HG03439 (cell line): ENCODE measurements around the gene ZNF800.
"Not testable (repeated sequence)": the region's sequence is repeated elsewhere in the genome, so short reads cannot be mapped to it uniquely, and the experiment has no call there.

Experiments used
- ATAC-seq: cut with Tn5 transposase; IDR thresholded peaks from one replicate; pipeline ENCODE4 v1.9.1; 2021; ENCODE audit warnings: mild to moderate bottlenecking, moderate library complexity; ENCODE audit not compliant: unreplicated experiment

The ZNF800 gene

DNA sequence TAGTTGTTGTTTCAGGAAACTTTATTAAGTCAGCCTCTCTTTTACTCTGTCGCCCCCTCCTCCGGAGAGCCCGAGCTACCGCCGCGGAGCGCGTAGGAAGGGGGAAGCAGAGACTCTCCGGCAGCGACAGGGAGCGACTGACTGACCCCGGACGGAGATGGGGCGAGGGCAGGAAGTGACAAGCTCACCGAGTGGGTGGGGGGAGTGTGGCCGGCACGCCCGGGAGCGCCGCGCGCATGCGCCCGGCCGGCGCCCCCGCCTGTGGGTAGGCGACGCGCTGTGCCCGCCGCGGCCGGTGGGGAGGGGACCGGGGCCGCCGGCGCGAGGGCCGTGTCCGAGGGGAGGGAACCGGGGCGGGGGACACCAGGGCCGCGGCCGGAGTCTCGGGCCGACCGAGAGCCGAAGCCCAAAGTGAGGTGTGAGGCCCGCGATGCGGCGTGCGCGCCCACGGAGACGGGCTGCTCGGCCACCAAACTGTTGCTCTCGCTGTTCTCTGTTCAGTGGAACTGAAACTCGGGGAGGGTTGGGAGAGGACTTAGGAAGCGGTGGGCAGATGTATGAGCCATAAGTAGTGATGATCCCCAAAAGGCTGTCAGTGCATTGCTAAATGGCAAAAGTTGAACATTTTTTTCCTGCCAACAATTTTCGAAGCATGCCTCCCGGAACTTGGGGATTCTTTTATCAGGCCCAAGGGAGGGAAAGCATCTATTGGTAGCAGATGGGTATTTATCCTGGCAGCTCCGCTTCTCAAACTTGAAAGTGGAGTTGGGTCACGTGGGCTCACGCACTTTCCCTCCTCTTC is at the start of gene ZNF800:
TSS of gene ZNF800 (minus strand) at position 143 of the 802 bp plus-strand sequence. CDS start 1,151 bp downstream, outside the sequence.
- peak; percentile 80 for ATAC-seq

DNA sequence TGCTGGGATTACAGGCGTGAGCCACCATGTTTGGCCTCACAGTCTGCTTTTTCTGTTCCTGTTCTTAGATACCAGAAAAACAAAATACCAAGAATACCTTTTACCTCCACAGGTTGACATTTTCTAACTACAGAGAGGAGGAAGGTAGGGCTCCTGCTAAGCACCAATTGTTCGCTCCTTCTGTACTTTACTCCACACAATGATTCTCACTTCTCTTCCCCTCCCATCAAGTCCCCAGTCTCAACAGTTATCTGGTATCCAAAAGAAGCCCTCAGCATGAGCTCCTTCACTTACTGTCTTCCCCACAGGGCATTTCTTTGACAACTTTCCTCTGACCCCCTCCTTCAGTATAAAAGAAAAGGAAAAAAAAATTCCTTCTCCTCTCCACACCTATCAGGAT is 47.7 kb upstream of the ZNF800 start:
- ATAC-seq: no peak

DNA sequence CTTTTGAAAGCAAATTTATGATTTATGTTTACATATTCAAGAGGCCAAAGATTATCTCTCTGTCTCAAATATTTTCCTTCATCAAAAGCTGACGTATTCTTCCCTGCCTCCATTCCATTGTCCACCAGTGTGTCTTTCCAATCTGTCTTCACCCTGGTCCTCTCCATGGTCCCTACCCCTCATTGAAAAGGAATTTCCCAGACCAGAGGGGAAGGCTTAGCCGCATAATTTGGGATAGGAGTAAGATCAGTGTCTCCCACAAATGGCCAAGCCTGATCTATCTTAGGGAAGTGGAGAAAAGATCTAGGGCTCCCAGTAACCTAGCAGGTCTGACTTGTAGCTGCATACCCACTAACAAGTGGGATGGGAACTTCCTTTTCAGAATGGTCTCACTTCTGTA is 46.3 kb upstream of the ZNF800 start:
- no peak for ATAC-seq

DNA sequence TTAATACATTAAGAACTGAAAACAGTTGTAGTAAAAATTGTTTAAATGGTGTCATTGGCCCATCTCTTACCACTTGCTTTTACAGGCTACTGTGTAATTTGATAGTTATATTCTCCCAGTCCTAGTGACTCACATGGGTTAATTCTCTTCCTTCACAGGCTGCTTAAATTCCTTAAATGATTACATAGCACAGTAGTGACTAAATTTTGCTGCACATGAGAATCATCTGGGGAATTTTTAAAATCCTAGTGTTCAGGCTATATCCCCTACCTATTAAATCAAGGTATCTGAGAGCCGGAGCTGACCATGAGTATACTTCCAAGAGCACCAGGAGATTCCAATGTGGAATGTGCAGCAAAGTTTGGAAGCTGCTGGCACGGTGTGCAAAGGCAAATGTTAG is 45.3 kb upstream of the ZNF800 start:
- ATAC-seq: no peak

DNA sequence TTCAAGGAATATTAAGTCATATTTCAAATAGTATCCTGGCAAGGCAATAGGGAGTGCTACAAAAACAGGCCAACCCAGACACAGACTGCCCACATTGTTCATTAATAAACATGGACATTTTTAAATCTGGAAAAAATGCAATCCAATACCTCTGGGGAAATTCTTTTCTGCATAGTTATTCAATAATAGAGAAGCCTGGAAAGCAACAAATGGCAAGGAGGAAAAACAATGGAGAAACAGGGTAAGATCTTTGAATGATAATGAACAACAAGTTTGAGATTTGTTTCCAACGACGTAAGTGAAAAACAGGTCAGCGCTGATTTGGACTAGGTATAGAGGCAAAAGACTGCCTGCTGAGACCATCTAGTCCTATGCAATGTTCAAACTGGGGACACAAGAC is 44.7 kb upstream of the ZNF800 start:
- no peak for ATAC-seq

- ATAC-seq: not testable (repeated sequence)
These were observed 36.8 kb upstream of the ZNF800 start for GRCh38 chr7:127429281-127429680.

DNA sequence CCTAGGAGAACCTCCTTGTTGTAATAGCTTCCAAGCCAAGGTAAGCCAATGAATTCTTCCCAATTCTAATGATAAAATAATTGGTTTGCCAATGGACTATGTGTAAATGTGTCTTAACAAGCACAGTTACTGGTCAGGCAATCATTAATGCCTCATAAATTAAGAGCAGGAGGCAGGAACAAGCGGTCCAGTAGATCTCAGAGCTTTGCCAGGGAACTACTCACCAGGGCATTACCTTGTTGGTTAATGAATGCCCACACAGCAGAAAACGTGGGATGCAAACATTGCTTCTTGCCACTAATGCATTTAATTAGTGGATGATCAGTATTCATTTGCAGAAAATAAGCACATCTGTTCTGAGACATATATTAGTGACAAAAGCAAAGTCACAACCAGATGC is 26.7 kb upstream of the ZNF800 start:
- ATAC-seq: no peak

DNA sequence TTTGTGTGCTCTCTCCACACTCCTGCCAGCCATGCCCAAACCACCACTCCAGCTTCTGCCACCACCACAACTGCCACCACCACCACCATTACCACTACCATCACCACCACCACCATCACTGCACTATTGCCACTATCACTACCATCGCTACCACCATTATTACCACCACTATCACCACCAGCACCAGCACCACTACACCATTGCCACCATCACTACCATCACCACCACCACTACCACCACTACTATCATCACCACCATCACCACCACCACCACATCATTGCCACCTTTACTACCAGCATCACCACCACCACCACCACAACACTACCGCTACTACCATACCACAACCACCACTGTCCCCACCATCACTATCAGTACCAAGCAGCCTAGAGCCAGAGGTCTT is 26.0 kb upstream of the ZNF800 start:
- ATAC-seq: no peak

GRCh38 chr7:127417346-127417745 is 24.8 kb upstream of the ZNF800 start:
- ATAC-seq: peak; percentile 85

DNA sequence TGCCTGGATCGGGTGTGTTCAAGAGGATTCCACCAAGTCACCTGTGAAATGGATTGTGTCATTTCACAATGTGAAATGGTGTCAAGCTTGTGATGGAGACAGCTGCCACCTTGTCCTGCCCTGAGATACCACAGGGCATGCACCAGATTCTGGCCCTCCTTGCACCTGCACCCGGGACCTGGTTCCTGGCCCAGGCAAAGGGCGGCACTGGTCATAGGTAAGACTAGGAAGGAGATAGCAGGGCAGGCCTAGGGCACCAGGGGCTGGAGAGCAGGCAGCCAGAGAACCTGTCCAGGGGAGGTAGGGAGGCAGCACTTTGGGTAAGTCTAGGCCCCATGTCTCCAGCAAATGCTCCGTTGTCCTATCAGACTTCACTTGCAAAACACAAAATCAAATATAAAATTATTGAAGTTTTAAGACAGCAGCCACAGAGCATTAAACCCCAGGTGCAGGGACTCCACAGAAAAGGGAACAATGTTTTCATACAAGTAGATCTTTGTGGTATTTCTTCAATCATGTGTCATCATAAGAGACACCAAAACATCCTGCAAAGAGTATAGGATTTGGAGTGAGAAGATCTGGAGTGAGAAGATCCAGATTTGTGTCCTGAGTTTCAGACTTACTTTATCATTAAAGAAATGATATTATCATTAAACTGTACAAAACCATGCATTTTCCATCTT is 22.7 kb upstream of the ZNF800 start:
- ATAC-seq: no peak

GRCh38 chr7:127413962-127414361 is 21.5 kb upstream of the ZNF800 start:
- peak; percentile 66 for ATAC-seq

GRCh38 chr7:127413326-127413725 is 20.8 kb upstream of the ZNF800 start:
- no peak for ATAC-seq

GRCh38 chr7:127411176-127411575 is 18.7 kb upstream of the ZNF800 start:
- ATAC-seq: no peak

DNA sequence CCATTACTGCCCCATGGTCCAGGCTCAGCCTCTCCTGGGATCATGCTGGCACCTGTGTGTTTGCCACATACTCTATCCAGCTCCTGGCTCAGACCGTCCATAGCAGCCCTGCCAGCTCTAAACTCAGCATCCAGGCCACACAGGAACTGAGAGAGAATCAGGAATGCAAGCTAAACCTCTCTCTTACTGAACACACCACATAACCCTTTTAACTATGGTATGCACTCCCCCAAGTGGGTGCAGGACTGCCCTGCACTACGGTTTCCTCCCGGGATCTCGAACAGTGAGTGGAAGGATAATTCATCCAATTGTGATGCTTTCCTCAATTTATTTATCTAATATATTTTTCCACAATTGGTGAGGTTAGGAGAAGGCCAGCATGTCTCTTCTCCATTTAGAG is 17.1 kb upstream of the ZNF800 start:
- no peak for ATAC-seq

DNA sequence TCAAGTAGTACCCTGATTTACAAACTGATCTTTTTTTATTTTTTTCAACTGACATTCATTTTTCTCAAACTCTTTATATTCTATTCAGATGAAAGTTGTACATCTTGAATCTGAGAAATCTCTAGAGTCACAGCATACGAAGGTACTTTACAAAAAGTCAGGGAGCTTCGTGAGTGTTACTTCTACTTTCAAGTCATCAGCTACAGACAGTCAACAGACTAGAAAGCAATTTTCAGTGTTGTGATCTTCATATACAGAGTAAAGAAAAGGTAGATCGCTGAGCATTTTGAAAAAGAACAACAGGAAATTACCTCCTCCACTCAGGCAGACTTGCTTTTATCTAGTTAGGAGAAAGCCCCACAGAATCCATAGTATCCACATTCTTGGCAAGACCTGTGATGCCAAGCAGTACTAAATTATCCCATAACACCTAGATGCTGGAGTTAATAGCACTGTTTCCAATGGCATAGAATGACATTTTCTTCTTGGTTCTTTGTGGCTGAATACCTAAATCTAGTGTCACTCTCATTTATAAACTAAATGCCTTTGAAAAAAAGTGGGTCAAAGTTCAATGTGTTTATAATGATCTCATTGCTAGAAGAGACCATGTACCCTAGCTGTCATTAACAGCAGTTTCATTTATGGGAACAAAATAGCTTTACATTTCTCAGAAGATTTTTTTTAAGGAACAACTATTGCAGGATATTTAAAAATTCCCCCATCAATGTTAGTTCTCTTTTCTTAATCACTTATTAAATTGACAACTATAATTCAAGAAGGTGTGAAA is 12.0 kb upstream of the ZNF800 start:
- peak; percentile 64 for ATAC-seq

GRCh38 chr7:127396184-127396583 is 3.7 kb upstream of the ZNF800 start:
- ATAC-seq: peak; percentile 30

DNA sequence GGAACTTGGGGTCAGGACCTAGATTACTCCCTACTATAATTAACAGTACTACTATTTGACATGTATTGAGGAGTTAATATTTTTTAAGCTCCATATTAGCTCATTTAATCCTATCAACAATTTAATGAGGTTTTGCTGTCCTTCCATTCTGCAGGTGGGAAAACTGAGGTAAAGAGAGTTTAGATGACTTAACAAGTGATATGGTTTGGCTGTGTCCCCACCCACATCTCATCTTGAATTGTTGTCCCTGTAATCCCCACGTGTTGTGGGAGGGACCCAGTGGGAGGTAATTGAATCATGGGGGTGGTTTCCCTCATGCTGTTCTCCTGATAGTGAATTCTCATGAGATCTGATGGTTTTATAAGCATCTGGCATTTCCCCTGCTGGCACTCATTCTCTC is 2.6 kb upstream of the ZNF800 start:
- ATAC-seq: not testable (repeated sequence)

DNA sequence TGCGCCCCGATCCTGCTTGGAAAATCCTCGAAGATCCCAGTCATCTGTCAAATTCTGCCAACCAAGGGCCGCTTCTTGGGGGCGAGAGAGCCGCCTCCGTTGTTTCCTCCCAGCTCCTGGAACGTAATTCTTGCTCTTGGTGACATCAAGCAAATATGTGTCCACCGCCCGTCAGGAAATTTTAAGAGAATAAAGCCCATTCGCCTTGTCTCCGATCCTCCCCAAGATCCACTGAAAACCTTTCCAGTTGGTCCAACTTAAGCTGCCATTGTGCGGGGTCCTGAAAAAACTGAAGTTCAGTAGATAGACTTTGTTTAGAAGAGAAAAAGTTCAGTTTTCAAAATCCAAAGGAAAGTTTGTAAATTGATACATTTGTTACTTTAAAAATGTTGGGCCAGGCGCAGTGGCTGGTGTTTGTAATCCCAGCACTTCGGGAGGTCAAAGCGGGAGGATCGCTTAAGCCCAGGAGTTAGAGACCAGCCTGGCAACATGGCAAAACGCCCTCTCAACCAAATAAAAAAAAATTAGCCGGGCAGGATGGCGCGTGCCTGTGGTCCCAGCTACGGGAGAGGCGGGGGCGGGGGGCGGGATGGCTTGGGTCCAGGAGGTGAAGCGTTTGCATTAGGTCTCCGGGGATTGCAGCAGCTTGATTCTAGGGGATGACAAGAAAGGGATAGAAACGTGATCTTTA is 1.0 kb upstream of the ZNF800 start:
- no peak for ATAC-seq

- ATAC-seq: no peak
These were observed 334 bp downstream of the ZNF800 start for GRCh38 chr7:127392182-127392565.

DNA sequence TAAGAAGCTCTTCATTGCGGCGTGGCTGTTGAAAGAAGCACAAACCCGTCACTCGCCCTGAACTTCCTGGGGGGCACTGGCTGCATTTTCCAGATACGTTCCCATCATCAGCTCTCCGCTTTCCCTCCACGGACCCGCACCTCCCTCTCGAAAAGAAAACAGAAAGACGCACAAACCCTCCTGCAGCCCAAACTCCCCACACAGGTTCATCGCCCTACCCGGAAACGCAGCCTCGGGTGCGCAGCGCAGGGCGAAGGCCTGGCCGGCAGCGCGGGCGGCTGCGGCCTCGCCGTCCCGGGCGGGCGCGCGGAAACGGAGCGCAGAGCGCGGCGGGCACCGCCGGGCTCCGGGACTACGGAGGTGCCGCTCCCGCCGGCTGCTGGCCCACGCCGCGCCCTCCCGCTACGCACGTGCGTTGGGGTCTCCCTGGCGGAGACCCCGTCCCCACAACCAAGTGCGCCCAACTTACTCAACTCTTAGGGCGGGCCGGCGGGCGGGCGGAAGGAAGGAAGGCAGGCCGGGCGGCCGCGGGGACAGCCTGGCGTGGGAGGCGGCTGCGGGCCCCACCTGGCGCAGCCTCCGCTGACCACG is 822 bp downstream of the ZNF800 start:
- ATAC-seq: peak; percentile 54
